M059J (cell line): ENCODE data around the gene GEMIN7. TPM values are rescaled to one million over a fixed set of nuclear protein-coding genes. Genes with fewer than 3 reads are reported as not detected.

ENCODE experiments used
- DNase-seq: peaks from one replicate; pipeline ENCODE4 v3.0.0-alpha.2; 2012; ENCODE audit warnings: low read depth
- total RNA-seq: library from RNA; depleted of rRNA; stranded (reverse); fragments of >200 nt; shearing (Covaris generic); gene quantifications from 2 replicates; pipeline ENCODE4 v1.2.3, GENCODE V29; 2014; rRNA removed

The GEMIN7 gene
- total RNA-seq, 1 experiment from 2014 or later: 44.2 TPM

GRCh38 chr19:45128806-45129205 lies 49.7 kb downstream of the GEMIN7 start:
- no peak for DNase-seq

DNA sequence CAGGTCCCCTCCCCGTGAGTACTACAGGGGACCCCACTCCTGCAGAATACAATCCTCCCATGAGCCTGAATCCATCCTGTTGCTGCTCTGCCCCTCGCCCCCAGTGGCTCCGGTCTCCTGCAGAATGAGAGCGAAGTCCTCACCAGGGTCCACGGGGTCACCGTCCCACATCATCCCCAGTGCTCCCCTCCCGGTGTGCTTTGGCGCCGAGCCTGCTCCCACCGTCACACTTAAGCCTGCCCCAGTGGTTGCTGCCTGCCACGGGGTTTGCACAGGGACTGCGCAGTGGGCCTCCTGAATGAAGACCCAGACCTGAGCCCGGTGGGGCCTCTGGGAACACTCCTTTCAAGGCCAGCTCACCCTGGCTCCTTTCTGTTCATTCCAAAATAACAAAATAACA lies 51.2 kb downstream of the GEMIN7 start:
- no peak for DNase-seq

GRCh38 chr19:45130888-45131615 lies 52.0 kb downstream of the GEMIN7 start:
- DNase-seq: no peak

DNA sequence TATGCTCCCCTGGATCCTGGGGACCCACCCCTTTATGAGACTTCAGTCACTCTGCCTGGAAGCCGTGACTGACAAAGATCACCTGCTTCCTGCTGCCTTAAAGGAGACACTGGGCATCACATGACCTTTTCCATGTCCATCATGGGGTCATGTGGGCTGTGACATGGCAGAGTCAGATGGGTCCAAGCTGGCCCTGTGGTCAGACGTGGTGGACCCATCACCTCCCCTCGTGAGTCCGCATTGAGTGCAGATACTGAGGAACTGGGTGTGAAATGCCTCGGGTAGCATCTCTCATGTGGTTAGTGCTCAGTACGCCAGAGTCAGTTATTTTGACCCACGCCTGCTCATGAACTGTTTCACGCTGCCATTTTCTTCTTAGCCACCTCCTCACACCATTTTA lies 54.6 kb downstream of the GEMIN7 start:
- no peak for DNase-seq

- DNase-seq: no peak
These were observed 56.3 kb downstream of the GEMIN7 start for GRCh38 chr19:45135176-45135885.

DNA sequence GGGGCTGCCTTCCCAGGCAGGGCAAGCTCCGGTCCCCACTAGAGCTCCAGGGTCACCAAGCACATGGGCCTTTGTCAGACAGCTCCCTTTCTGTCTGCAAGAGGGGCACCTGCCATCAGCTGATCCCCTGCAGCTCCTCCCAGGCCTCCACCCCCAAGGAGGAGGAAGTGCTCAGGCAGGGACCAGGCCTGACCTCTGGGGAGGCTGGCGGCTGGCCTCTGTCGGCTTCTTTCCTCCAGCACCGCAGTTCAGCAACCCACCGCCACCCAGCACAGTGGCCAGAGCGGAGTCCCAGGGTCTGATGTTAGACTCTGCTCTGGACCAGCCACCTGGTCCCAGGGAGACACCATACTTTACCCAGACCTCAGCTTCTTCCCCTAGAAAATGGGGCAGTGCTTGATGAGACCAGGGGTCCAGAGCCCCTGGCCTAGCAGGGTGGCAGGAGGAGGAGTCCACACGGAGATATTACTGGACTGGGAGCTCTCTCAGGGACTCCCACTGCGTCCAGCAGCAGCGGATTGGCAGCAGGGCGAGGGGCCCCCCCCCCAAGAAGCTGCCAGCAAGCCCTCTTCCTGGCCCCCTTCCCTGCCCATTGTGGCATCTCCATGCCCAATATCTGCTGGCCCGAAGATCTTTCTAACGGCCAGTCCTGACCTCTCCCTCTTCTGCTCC lies 57.6 kb downstream of the GEMIN7 start:
- DNase-seq: no peak

DNA sequence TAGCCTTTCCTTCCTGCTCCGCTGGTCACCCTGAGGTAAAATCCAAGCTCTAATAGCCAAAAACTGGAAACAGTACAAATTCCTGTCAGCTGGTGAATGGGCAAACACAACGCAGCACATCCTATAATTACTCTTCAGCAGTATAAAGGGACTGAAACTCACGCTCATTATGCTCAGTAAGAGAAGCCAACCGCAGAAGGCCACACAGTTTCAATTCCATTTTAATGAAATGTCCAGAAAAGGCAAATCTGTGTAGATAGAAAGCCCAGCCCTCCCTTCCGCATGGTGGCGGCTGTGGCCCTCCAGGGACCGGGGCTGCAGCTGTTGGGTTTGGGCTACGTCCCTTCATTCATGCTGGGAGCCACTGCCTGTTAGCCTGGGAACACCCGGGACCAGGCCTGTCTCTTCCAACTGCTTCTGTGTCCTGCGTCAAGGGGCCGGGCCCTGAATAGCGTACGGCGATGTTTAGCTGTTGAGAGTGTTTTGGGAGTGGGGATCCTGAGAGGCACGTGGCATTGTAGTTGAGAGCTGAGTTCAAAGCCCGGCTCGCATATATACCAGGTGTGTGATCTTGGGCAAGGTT lies 58.2 kb downstream of the GEMIN7 start:
- DNase-seq: no peak

GRCh38 chr19:45138303-45138751 lies 59.3 kb downstream of the GEMIN7 start:
- no peak for DNase-seq

DNA sequence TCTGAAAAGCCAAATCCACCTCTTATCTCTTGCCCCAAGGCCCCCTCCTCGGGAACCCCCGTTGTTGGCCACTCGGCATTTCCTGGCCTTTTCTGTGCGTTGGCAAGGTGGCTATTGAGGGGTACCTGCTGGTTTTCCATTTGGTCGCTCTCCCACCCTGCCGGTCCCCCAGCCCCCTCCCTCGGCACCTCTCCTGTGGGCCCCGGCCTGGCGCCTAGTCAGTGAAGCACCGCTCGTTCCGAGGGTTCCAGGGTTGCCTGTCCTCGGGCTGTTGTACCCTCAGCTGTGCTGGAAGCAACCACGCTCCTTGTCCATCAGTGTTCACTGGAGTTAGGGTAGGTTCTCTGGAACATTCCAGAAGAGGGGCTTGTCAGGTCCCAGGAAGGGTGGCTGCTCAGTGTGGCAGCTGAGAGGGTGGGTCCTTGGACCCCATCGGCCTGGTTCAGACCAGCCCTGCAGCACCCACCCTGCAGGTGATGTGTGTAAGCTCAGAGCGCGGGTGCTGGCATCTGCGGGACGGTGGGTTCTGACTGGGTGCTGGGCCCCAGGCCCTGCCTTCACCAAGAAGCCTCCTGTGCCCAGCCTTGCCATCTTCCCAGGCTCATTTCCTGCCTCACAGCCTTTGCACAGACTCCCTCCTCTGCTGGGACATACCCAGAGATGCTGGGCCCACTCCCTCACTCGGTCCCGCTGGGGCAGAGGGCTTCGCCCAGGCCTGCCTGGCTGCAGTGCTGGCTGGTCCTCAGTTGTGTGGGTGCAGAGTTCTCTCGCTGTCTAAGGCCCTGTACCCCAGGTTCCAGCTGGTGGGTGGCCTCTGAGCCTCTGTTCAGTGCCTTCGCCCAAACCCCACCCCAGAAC lies 60.5 kb downstream of the GEMIN7 start:
- no peak for DNase-seq

GRCh38 chr19:45140144-45140503 lies 61.1 kb downstream of the GEMIN7 start:
- no peak for DNase-seq

GRCh38 chr19:45140533-45140932 lies 61.5 kb downstream of the GEMIN7 start:
- DNase-seq: no peak

Other genes with a start within 250 kb of the GEMIN7 start
- gene NECTIN2, start 233.0 kb upstream of the GEMIN7 start, total RNA-seq: 136 and 161 TPM in 2 replicates
- 100 and 113 TPM in 2 replicates for gene TOMM40, start 188.0 kb upstream of the GEMIN7 start, total RNA-seq
- gene APOE, start 173.5 kb upstream of the GEMIN7 start, total RNA-seq: 1.6 and 3.5 TPM in 2 replicates
- gene APOC1, start 164.7 kb upstream of the GEMIN7 start, total RNA-seq: 1.4 and 5.4 TPM in 2 replicates
- not detected in 2 replicates for gene APOC4, start 137.0 kb upstream of the GEMIN7 start, total RNA-seq
- not detected in 2 replicates for gene APOC2, start 133.2 kb upstream of the GEMIN7 start, total RNA-seq
- 47.6 and 70.6 TPM in 2 replicates for gene CLPTM1, start 123.9 kb upstream of the GEMIN7 start, total RNA-seq
- gene RELB, start 77.8 kb upstream of the GEMIN7 start, total RNA-seq: 3.3 and 4.9 TPM in 2 replicates
- gene CLASRP, start 40.2 kb upstream of the GEMIN7 start, total RNA-seq: 18.6 and 64.6 TPM in 2 replicates
- gene ZNF296, start 2.8 kb upstream of the GEMIN7 start, total RNA-seq: not detected in 2 replicates
- gene PPP1R37, start 13.9 kb downstream of the GEMIN7 start, total RNA-seq: 26.0 and 44.8 TPM in 2 replicates
- gene NKPD1, start 81.7 kb downstream of the GEMIN7 start, total RNA-seq: not detected in 2 replicates
- gene TRAPPC6A, start 99.0 kb downstream of the GEMIN7 start, total RNA-seq: 6.2 and 8.2 TPM in 2 replicates
- 2.7 and 7.3 TPM in 2 replicates for gene BLOC1S3, start 99.5 kb downstream of the GEMIN7 start, total RNA-seq
- not detected in 2 replicates for gene EXOC3L2, start 166.1 kb downstream of the GEMIN7 start, total RNA-seq
- gene MARK4, start 172.0 kb downstream of the GEMIN7 start, total RNA-seq: 7.1 and 11.0 TPM in 2 replicates
- not detected in 2 replicates for gene CKM, start 243.6 kb downstream of the GEMIN7 start, total RNA-seq